Tibial artery (tissue), 4 donors: Measurements from ENCODE around the gene SYTL5.

Experiments used
- DNase-seq, 2 donors: peaks; one replicate each; pipeline ENCODE4 v3.0.0-alpha.2; 2019
- H3K27ac ChIP-seq, 2 donors: fragments of 200-600 bp; sonication (generic) in 1 of 2; 1 replicate in 1 of 2; 2 replicates in 1 of 2; pipeline ENCODE4 v1.5.1; 2018 to 2019; ENCODE audit warnings: mild to moderate bottlenecking in 1 of 2
- H3K27me3 ChIP-seq, 2 donors: fragments of 200-600 bp; sonication (generic) in 1 of 2; one replicate each; pipeline versions ENCODE4 v1.5.1 to v1.6.0; 2016 to 2019
- H3K36me3 ChIP-seq, 3 donors: fragments of 200-600 bp; sonication (generic) in 2 of 3; one replicate each; pipeline ENCODE4 v1.5.1; 2016 to 2019; ENCODE audit warnings: mild to moderate bottlenecking in 2 of 3
- H3K4me1 ChIP-seq, 4 donors: fragments of 200-600 bp; sonication (generic) in 2 of 4; 1 replicate in 3 of 4; 2 replicates in 1 of 4; pipeline ENCODE4 v1.5.1; 2016 to 2019
- H3K4me3 ChIP-seq, 2 donors: fragments of 200-600 bp; sonication (generic) in 1 of 2; 1 replicate in 1 of 2; 2 replicates in 1 of 2; pipeline ENCODE4 v1.5.1; 2018 to 2019; ENCODE audit warnings: mild to moderate bottlenecking in 2 of 2
- H3K9me3 ChIP-seq, 3 donors: fragments of 200-600 bp; sonication (generic) in 1 of 3; one replicate each; pipeline ENCODE4 v1.5.1; 2016 to 2019
- intact Hi-C: fragments of 100-400 bp; cut with DNase I; formaldehyde crosslinking; loops from one replicate; pipeline ENCODE4 v1.15.0; 2023; ENCODE audit warnings: low total_unique reads
- TF ChIP-seq, protein P1 (sequence below), 2 experiments: fragments of 200-600 bp in 1 of 2; fragments of 450-650 bp in 1 of 2; IDR thresholded peaks; one replicate each; pipeline ENCODE4 v1.5.1; 2017 to 2019; ENCODE audit warnings: antibody characterized with exemption in 2 of 2, mild to moderate bottlenecking in 1 of 2, moderate library complexity in 1 of 2

Gene SYTL5

DNA sequence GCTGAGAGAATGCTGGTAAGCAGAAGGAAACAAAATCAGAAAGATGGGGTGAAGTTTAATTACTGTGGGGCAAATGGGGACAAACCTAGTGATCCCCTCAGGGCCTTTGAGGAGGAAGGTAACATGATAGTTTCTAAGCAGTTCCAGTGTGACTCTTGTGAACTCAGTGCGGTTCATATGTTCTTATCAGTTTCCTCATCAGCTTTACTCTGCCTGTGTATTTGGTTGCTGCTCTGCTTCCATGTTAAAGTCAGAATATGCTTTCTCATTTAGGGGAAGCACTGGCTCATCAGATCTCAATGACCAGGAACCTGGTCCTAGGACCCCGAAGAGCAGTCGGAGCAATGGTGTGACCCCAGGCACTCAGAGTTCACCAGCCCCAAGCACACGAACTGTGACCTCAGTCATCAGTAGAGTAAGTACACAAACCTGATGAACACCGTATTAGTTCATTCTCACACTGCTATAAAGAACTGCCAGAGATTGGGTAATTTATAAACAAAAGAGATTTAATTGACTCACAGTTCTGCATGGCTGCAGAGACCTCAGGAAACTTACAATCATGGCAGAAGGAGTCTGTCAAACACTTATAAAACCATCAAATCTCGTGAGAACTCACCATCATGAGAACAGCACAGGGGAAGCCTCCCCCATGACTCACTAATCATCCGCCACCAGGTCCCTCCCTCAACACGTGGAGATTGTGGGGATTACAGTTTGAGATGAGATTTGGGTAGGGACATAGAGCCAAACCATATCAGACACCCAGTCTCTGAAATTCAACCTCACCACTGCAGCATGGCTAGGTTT is 83.0 kb downstream of the SYTL5 start:
- Histone ChIP-seq H3K27ac (no peak overlapping the region), H3K36me3 (no peaks in the 10 kb centered on the region), H3K9me3 (no peaks in the 10 kb centered on the region), H3K4me1 (no peaks in the 10 kb centered on the region), H3K27me3 (no peaks in the 10 kb centered on the region), H3K4me3 (no peak overlapping the region)
- TF ChIP-seq, protein P1, sequence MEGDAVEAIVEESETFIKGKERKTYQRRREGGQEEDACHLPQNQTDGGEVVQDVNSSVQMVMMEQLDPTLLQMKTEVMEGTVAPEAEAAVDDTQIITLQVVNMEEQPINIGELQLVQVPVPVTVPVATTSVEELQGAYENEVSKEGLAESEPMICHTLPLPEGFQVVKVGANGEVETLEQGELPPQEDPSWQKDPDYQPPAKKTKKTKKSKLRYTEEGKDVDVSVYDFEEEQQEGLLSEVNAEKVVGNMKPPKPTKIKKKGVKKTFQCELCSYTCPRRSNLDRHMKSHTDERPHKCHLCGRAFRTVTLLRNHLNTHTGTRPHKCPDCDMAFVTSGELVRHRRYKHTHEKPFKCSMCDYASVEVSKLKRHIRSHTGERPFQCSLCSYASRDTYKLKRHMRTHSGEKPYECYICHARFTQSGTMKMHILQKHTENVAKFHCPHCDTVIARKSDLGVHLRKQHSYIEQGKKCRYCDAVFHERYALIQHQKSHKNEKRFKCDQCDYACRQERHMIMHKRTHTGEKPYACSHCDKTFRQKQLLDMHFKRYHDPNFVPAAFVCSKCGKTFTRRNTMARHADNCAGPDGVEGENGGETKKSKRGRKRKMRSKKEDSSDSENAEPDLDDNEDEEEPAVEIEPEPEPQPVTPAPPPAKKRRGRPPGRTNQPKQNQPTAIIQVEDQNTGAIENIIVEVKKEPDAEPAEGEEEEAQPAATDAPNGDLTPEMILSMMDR (IDR thresholded peaks at IDR 0.05): no peak
- DNase-seq: no peak
- intact Hi-C loops: no loop called here

DNA sequence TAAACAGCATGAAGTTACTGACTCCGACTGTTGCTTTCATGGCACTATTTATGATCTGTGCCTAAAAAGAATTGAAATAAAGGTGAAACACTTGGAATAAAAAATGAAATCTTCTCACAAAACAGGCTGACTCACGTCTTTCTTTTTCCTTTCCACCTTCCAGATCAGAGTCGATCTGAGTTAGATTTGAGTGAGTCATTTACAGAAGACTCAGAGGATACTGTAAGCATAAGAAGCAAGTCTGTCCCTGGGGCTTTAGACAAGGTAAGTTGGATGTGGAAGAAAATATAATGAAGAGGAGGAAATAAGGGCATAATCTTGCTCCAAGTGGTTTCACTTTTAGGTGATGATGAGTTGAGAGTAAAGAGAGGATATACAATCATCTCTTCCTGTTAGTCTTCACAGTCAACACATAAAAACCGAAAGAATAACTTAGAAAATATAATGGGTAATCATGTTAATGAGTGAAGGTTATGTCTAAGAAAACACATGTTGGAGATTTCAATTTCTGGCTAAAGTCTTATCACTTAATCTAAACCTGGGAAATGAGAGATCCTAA is 89.7 kb downstream of the SYTL5 start:
- intact Hi-C loops: no loop called here
- TF ChIP-seq, protein P1 (IDR thresholded peaks at IDR 0.05): no peak
- Histone ChIP-seq H3K27ac (no peak overlapping the region), H3K36me3 (no peaks in the 10 kb centered on the region), H3K4me1 (no peaks in the 10 kb centered on the region), H3K9me3 (peaks cover 0 to 12% (median 7%) of the 10 kb centered on the region in 3 donors), H3K27me3 (no peaks in the 10 kb centered on the region), H3K4me3 (no peak overlapping the region)
- no peak for DNase-seq

DNA sequence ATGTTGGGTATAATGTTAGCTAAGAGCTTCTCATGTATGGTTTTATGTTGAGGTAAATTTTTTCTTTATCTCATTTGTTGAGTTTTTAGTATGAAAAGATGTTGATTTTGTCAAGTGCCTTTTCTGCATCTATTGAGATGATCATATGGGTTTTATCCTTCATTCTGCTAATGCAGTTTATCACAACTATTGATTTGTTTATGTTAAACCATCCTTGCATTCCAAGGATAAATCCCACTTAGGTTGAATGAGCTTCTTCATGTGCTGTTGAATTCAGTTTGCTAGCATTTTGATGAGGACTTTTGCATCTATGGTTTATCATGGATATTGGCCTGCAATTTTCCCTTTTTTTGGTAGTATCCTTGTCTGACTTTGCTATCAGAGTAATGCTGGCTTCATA is 93.3 kb downstream of the SYTL5 start:
- Histone ChIP-seq H3K9me3 (peaks cover 0 to 12% (median 7%) of the 10 kb centered on the region in 3 donors), H3K36me3 (no peaks in the 10 kb centered on the region), H3K27me3 (no peaks in the 10 kb centered on the region), H3K27ac (no peak overlapping the region), H3K4me3 (no peak overlapping the region), H3K4me1 (no peaks in the 10 kb centered on the region)
- TF ChIP-seq, protein P1 (IDR thresholded peaks at IDR 0.05): no peak
- intact Hi-C loops: no loop called here
- DNase-seq: no peak

DNA sequence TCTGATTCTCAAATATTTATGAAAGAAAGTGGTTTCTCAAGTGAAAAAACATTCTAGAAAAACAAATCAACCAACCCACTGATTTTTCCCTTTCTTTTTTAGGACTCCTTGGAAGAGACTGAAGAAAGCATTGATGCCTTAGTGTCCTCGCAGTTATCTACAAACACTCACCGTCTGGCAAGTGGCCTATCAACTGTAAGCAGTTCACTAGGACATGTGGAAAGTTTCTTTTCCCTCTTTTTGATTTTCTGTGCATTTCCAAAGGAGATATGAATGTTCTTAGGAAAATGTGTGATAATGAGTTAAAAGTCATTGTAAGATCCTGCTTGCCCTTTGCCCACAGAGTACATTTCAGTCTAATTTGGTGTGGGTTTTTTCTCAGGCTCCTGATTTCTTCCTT is 95.9 kb downstream of the SYTL5 start:
- no peaks in the 10 kb centered on the region for H3K36me3 ChIP-seq
- H3K4me1 ChIP-seq: no peaks in the 10 kb centered on the region
- no peaks in the 10 kb centered on the region for H3K27me3 ChIP-seq
- TF ChIP-seq, protein P1 (IDR thresholded peaks at IDR 0.05): no peak
- peaks cover 0 to 12% (median 7%) of the 10 kb centered on the region in 3 donors for H3K9me3 ChIP-seq
- no peak for DNase-seq
- no peak overlapping the region for H3K4me3 ChIP-seq
- intact Hi-C loops: no loop called here
- H3K27ac ChIP-seq: no peak overlapping the region

DNA sequence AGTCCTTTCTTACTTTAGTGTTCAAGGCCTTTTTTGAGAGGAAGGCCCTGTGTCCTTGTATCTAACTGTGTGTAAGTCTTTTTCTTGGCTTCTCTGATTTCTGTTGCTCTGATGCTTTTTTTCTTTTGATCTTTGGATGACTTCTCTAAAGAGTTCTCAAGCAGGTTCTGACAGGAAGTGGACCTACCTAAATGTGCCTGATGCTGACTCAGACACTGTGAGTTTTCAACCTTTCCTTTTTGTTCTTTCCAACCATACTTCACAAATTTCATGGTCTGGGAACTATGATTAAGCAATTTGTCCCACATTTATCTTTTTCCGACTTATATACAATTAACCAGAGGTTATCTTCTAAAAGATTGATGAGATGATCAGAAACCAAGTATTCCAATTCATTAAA is 96.5 kb downstream of the SYTL5 start:
- Histone ChIP-seq H3K36me3 (no peaks in the 10 kb centered on the region), H3K9me3 (peaks cover 0 to 12% (median 7%) of the 10 kb centered on the region in 3 donors), H3K4me3 (no peak overlapping the region), H3K4me1 (no peaks in the 10 kb centered on the region), H3K27ac (no peak overlapping the region), H3K27me3 (no peaks in the 10 kb centered on the region)
- TF ChIP-seq, protein P1 (IDR thresholded peaks at IDR 0.05): no peak
- intact Hi-C loops: no loop called here
- DNase-seq: no peak
